H1 (cell line): ENCODE measurements around the gene LRIG2. TPM values are rescaled to one million over a fixed set of nuclear protein-coding genes. Genes with fewer than 3 reads are reported as not detected.

Experiments used
- ATF2 ChIP-seq: IDR thresholded peaks from 2 replicates; pipeline ENCODE4 v1.6.1; 2012; ENCODE audit warnings: low read length, inconsistent platforms
- ATF3 ChIP-seq: IDR thresholded peaks from 2 replicates; pipeline ENCODE4 v1.6.1; 2011; ENCODE audit warnings: low read depth, mild to moderate bottlenecking, low read length; ENCODE audit not compliant: insufficient read depth
- CHD7 ChIP-seq: fragments of 300-600 bp; sonication (generic); IDR thresholded peaks from 2 replicates; pipeline ENCODE4 v1.7.1; 2012; ENCODE audit warnings: low read length, moderate library complexity, mild to moderate bottlenecking, inconsistent platforms; ENCODE audit not compliant: insufficient replicate concordance
- MAFK ChIP-seq: IDR thresholded peaks from 2 replicates; pipeline ENCODE4 v1.6.1; 2012; ENCODE audit warnings: low read depth, mild to moderate bottlenecking, improper control_type of control experiment, low read length
- NRF1 ChIP-seq: IDR thresholded peaks from 2 replicates; pipeline ENCODE4 v1.6.1; 2011; ENCODE audit warnings: mild to moderate bottlenecking, low read depth, low read length, improper control_type of control experiment
- POLR2AphosphoS5 ChIP-seq: IDR thresholded peaks from 2 replicates; pipeline ENCODE4 v1.6.1; 2011; ENCODE audit warnings: low read depth, low read length
- TEAD4 ChIP-seq: IDR thresholded peaks from 2 replicates; pipeline ENCODE4 v1.6.1; 2012; ENCODE audit warnings: low read depth, low read length, inconsistent platforms, mixed read lengths
- USF2 ChIP-seq: IDR thresholded peaks from 2 replicates; pipeline ENCODE4 v1.6.1; 2011; ENCODE audit warnings: low read length, improper control_type of control experiment
- polyA plus RNA-seq, 7 experiments: library from polyadenylated mRNA; depleted of rRNA in 3 of 7; stranded (reverse) in 5 of 7; unstranded in 2 of 7; fragments of >200 nt in 5 of 7; fragments of 200-250 nt in 2 of 7; gene quantifications; 1 replicate in 5 of 7; 2 replicates in 1 of 7; 4 replicates in 1 of 7; pipeline versions ENCODE4 v1.2.1 to v1.2.3, GENCODE V29; 2011 to 2013; ENCODE audit warnings: missing spikeins in 2 of 7, mixed read lengths in 2 of 7
- total RNA-seq: library from RNA; stranded (reverse); fragmentation: NEBNext Ultra II Directional; extraction: Animal tissue kit (Norgen Biotek cat#: 25700); gene quantifications from 2 replicates; pipeline ENCODE4 v1.2.1, GENCODE V29; 2021

Gene LRIG2
- total and polyA plus RNA-seq, 2 of the 8 experiments (the other 6 are each of a cell fraction or from before 2014, with no cell fraction given) = 16.2 to 20.9 TPM

GRCh38 chr1:113094506-113094905 is 21.5 kb downstream of the LRIG2 start (continued):
- TF ChIP-seq CHD7 (no peak), MAFK (no peak), TEAD4 (no peak), POLR2AphosphoS5 (no peak), ATF3 (no peak), USF2 (no peak), NRF1 (no peak), ATF2 (no peak)
